ENCODE results near the gene PITPNC1.
"Not testable (repeated sequence)": the region's sequence is repeated elsewhere in the genome, so short reads cannot be mapped to it uniquely, and the experiment has no call there.

Gene PITPNC1

DNA sequence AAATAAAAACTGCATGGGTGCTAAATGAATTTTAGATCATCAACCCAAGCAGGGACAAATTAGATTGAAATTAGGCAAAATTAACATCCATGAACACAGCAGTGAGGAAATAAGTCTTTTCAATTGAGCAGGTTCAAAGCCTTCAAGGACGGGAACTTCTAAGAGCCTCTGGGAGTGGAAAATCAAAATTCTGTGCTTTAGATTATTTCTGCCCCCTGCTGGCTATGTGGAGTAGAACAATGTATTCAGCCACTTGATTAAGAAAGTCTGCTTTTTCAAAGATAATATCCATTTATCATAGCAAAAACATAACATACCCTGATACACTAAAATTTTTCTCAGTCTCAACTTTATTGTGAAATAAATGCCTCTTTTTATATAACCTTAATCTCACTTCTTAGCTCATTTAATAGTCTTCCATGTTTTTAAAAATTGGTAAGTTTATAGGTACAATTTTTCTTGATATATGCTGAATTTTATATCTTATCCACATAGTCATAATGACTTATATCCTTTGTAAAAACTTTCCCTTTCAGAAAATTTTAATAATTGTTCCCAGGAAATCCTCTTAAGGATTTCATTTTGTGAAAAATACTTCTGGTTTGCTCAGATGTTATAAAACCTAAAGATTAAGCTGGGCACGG is 312.6 kb downstream of the PITPNC1 start:
- no peaks in the 10 kb centered on the region for H3K27me3 ChIP-seq (ENCODE audit: insufficient read depth, insufficient read length)
- TF ChIP-seq SUZ12 (IDR thresholded peaks at IDR 0.05; ENCODE audit: extremely low read depth, insufficient read depth, insufficient read length), result no peak
- no peak overlapping the region for H3K4me3 ChIP-seq (ENCODE audit: insufficient read length, low read depth)
- H3K36me3 ChIP-seq (ENCODE audit: insufficient read depth, insufficient read length, low read length), result no peaks in the 10 kb centered on the region
- H3K4me1 ChIP-seq (ENCODE audit: insufficient read depth, insufficient read length), result peaks cover 2% of the 10 kb centered on the region
- no peak overlapping the region for H3K9ac ChIP-seq (ENCODE audit: insufficient read length, low read depth)
- 0 out of 2 replicates have a peak, but pooled peaks cover 7% of the 10 kb centered on the region for H3K9me3 ChIP-seq (ENCODE audit: insufficient read depth, low read length)
- no peak for DNase-seq (ENCODE audit: low read depth, low spot score)

DNA sequence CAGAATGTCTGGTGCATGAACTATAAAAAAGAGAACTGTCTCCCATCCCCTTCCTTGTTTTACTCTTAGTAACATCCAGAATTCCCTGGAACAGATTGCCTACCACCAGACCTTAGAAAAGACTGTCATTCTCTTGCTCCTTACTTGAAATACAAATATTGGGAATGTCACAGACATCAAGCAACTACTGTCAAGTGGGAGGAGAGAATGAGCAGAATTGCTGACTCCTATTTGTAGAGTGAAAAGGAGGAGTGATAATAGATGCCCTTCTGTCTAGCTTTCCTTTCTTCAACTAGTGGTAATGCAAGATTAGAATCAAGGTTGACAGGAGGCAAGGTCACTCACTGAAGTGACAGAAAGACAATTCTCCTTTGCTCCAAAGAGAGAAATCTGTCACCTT is 316.7 kb downstream of the PITPNC1 start:
- no peak overlapping the region for H3K4me3 ChIP-seq (ENCODE audit: insufficient read length, low read depth)
- DNase-seq (ENCODE audit: low read depth, low spot score), result no peak
- no peaks in the 10 kb centered on the region for H3K4me1 ChIP-seq (ENCODE audit: insufficient read depth, insufficient read length)
- no peaks in the 10 kb centered on the region for H3K36me3 ChIP-seq (ENCODE audit: insufficient read depth, insufficient read length, low read length)
- H3K9me3 ChIP-seq (ENCODE audit: insufficient read depth, low read length), result 0 out of 2 replicates have a peak, but pooled peaks cover 7% of the 10 kb centered on the region
- no peak for TF ChIP-seq SUZ12 (IDR thresholded peaks at IDR 0.05; ENCODE audit: extremely low read depth, insufficient read depth, insufficient read length)
- no peak for TF ChIP-seq ZNF274 (IDR thresholded peaks at IDR 0.05; ENCODE audit: low read depth, low read length)
- TF ChIP-seq YY1 (IDR thresholded peaks at IDR 0.05; ENCODE audit: insufficient read depth, insufficient read length), result no peak
- no peaks in the 10 kb centered on the region for H3K27me3 ChIP-seq (ENCODE audit: insufficient read depth, insufficient read length)
- H3K9ac ChIP-seq (ENCODE audit: insufficient read length, low read depth), result no peak overlapping the region

DNA sequence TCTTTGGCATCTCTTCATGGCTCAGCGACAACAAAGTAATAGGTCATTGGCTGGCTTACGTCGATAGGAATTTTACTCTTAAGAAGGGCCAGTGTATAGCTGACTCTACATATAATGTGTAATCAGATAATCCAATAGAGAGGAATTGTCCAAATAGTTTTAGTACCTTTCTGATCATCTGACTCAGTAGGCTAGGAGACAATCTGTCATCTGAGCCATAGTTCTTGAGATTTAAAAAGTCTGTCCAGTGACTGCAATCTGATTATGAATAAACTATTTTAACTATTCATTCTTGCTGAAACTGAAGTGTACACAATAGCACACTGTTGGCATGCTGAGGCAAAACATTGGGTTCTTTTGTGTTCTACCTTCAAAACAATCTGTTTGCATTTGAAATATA is 319.3 kb downstream of the PITPNC1 start:
- DNase-seq (ENCODE audit: low read depth, low spot score), result no peak
- H3K27me3 ChIP-seq (ENCODE audit: insufficient read depth, insufficient read length), result no peaks in the 10 kb centered on the region
- peaks cover 3% of the 10 kb centered on the region for H3K4me1 ChIP-seq (ENCODE audit: insufficient read depth, insufficient read length)
- H3K9ac ChIP-seq (ENCODE audit: insufficient read length, low read depth), result no peak overlapping the region
- H3K36me3 ChIP-seq (ENCODE audit: insufficient read depth, insufficient read length, low read length), result no peaks in the 10 kb centered on the region
- H3K4me3 ChIP-seq (ENCODE audit: insufficient read length, low read depth), result no peak overlapping the region
- TF ChIP-seq ZNF274 (IDR thresholded peaks at IDR 0.05; ENCODE audit: low read depth, low read length), result no peak
- TF ChIP-seq SUZ12 (IDR thresholded peaks at IDR 0.05; ENCODE audit: extremely low read depth, insufficient read depth, insufficient read length), result no peak
- no peak for TF ChIP-seq YY1 (IDR thresholded peaks at IDR 0.05; ENCODE audit: insufficient read depth, insufficient read length)
- H3K9me3 ChIP-seq (ENCODE audit: insufficient read depth, low read length), result 0 out of 2 replicates have a peak, but pooled peaks cover 7% of the 10 kb centered on the region

DNA sequence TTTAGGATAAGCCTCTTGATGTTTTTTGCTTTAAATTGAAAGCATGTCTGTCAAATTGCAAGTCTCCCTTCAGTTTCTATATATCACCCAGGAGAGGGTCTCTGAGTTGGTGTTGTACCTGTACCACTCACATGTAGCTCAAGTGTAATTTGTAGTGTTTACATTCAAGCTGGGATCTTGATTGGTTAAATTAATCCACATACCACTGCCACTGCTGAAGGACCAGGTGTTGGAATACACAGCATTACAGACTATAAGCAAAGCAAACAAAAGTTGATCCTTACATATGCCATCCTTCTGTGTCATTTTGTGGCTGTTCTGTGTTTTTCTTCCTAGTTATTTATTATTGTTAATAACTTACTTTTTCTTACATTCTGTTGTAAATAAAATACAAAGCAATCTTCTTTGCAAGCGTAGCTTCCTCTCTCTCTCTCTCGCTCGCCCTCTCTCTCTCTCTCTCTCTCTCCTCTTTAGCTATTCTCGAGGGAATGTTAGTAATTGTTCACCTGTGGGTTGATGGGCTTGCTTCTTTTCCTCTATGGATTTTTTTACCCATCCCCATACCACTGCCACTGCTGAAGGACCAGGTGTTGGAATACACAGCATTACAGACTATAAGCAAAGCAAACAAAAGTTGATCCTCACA is 319.9 kb downstream of the PITPNC1 start:
- Histone ChIP-seq H3K9ac (ENCODE audit: insufficient read length, low read depth) (no peak overlapping the region), H3K27me3 (ENCODE audit: insufficient read depth, insufficient read length) (no peaks in the 10 kb centered on the region), H3K9me3 (ENCODE audit: insufficient read depth, low read length) (0 out of 2 replicates have a peak, but pooled peaks cover 7% of the 10 kb centered on the region), H3K4me3 (ENCODE audit: insufficient read length, low read depth) (no peak overlapping the region), H3K36me3 (ENCODE audit: insufficient read depth, insufficient read length, low read length) (no peaks in the 10 kb centered on the region), H3K4me1 (ENCODE audit: insufficient read depth, insufficient read length) (peaks cover 3% of the 10 kb centered on the region)
- DNase-seq (ENCODE audit: low read depth, low spot score), result no peak
- TF ChIP-seq YY1 (IDR thresholded peaks at IDR 0.05; ENCODE audit: insufficient read depth, insufficient read length) (no peak), ZNF274 (IDR thresholded peaks at IDR 0.05; ENCODE audit: low read depth, low read length) (no peak), SUZ12 (IDR thresholded peaks at IDR 0.05; ENCODE audit: extremely low read depth, insufficient read depth, insufficient read length) (no peak)

DNA sequence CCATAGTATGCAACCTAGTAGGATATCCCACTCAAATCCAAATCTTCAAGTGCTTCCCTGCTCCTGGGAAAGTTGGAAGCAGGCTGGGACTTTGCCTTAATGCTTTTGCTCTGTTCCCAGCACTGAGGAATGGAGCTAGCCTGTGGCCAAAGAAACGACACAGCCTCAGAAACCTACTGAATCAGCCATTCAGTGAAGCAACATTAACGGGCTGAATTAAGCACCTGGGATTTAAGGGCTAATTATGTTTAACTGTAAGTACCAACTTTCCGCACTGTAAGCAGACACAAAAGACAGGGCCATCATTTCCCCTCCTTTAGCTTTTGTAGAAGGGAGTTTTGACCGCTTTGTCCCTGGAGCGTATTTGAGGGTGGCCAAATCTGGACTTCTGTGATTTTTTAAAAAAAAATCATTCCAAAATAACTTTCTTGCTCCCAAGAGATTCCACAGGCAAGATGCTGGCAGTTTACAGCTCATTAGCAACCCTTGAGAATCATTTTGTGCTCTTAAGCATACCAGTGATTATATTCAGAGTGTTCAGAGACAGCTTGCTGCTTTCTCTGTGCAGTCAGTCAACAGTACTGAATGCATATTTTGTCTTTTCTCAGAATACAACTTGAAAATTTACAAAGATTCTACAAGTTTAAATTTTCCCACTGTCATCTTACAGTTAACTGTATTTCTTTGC is 323.1 kb downstream of the PITPNC1 start:
- DNase-seq (ENCODE audit: low read depth, low spot score), result no peak
- H3K4me3 ChIP-seq (ENCODE audit: insufficient read length, low read depth), result no peak overlapping the region
- peaks cover 3% of the 10 kb centered on the region for H3K4me1 ChIP-seq (ENCODE audit: insufficient read depth, insufficient read length)
- peaks cover 4% of the 10 kb centered on the region; the same call in 1 of the 2 replicates for H3K9me3 ChIP-seq (ENCODE audit: insufficient read depth, low read length)
- H3K9ac ChIP-seq (ENCODE audit: insufficient read length, low read depth), result no peak overlapping the region
- TF ChIP-seq ZNF274 (IDR thresholded peaks at IDR 0.05; ENCODE audit: low read depth, low read length) (no peak), YY1 (IDR thresholded peaks at IDR 0.05; ENCODE audit: insufficient read depth, insufficient read length) (no peak), SUZ12 (IDR thresholded peaks at IDR 0.05; ENCODE audit: extremely low read depth, insufficient read depth, insufficient read length) (no peak)
- no peaks in the 10 kb centered on the region for H3K36me3 ChIP-seq (ENCODE audit: insufficient read depth, insufficient read length, low read length)
- H3K27me3 ChIP-seq (ENCODE audit: insufficient read depth, insufficient read length), result no peaks in the 10 kb centered on the region

DNA sequence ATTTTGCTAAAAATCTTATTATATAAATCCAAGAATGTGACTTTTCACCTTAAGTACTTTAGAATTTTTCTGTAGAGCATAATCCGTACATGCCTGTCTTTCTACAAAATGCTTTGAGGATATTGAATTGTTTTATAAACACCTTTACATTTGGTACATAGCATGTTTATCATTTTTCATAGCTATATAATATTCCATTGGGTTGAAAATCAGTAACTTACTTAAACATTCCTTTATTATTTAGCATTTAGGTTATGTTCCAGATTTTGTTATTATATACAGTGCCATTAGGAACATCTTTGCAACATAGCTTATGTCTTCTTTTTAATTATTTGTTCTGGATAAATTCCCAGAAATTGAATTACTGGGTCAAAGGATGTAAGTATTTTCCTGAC is 323.6 kb downstream of the PITPNC1 start:
- no peak overlapping the region for H3K4me3 ChIP-seq (ENCODE audit: insufficient read length, low read depth)
- DNase-seq (ENCODE audit: low read depth, low spot score), result no peak
- no peak overlapping the region for H3K9ac ChIP-seq (ENCODE audit: insufficient read length, low read depth)
- H3K27me3 ChIP-seq (ENCODE audit: insufficient read depth, insufficient read length), result no peaks in the 10 kb centered on the region
- H3K4me1 ChIP-seq (ENCODE audit: insufficient read depth, insufficient read length), result peaks cover 3% of the 10 kb centered on the region
- TF ChIP-seq SUZ12 (IDR thresholded peaks at IDR 0.05; ENCODE audit: extremely low read depth, insufficient read depth, insufficient read length), result no peak
- no peak for TF ChIP-seq ZNF274 (IDR thresholded peaks at IDR 0.05; ENCODE audit: low read depth, low read length)
- TF ChIP-seq YY1 (IDR thresholded peaks at IDR 0.05; ENCODE audit: insufficient read depth, insufficient read length), result no peak
- H3K36me3 ChIP-seq (ENCODE audit: insufficient read depth, insufficient read length, low read length), result no peaks in the 10 kb centered on the region
- peaks cover 4% of the 10 kb centered on the region; the same call in 1 of the 2 replicates for H3K9me3 ChIP-seq (ENCODE audit: insufficient read depth, low read length)

DNA sequence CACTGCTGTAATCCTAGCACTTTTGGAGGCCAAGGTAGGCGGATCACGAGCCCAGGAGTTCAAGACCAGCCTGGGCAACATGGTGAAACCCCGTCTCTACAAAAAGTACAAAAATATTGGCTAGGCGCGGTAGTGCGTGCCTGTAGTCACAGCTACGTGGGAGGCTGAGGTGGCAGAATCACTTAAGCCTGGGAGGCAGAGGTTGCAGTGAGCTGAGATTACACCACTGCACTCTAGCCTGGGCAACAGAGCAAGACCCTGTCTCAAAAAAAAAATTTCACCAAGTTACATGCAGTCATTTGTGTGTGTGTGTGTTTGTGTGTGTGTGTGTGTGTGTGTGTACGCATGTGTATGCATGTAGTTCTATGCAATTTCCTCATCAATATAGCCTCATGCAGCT is 325.8 kb downstream of the PITPNC1 start:
- H3K27me3 ChIP-seq (ENCODE audit: insufficient read depth, insufficient read length); H3K4me3 ChIP-seq (ENCODE audit: insufficient read length, low read depth); H3K9ac ChIP-seq (ENCODE audit: insufficient read length, low read depth); H3K9me3 ChIP-seq (ENCODE audit: insufficient read depth, low read length); DNase-seq (ENCODE audit: low read depth, low spot score); H3K4me1 ChIP-seq (ENCODE audit: insufficient read depth, insufficient read length); H3K36me3 ChIP-seq (ENCODE audit: insufficient read depth, insufficient read length, low read length): not testable (repeated sequence)
